ENCODE results near the gene MDN1. TPM values are rescaled to one million over a fixed set of nuclear protein-coding genes. Genes with fewer than 3 reads are reported as not detected.

MDN1 gene
- total RNA-seq, 1 experiment from 2014 or later: 53.6 TPM

GRCh38 chr6:89758830-89759229, 60.8 kb downstream of the MDN1 start:
- ChIA-PET CTCF (no interaction called here), POLR2A (no interaction called here), RAD21 (ENCODE audit: low non-redundant PET in 1 of 2, low total read pairs in 2 of 2, uncharacterized antibody in 2 of 2, unreplicated experiment in 2 of 2) (no interaction called here)
- BruUV-seq (replicated peaks): no TSS peak
- Histone ChIP-seq H3K9ac (ENCODE audit: low read length) (no peak overlapping the region), H2AFZ (ENCODE audit: low read depth, low read length, poor library complexity, severe bottlenecking) (no peak overlapping the region), H4K20me1 (ENCODE audit: insufficient read depth) (peaks cover 3% of the 10 kb centered on the region; the same call in 1 of the 2 replicates), H3K27me3 (ENCODE audit: insufficient read depth, low read length) (no peaks in the 10 kb centered on the region), H3K79me2 (ENCODE audit: insufficient read depth, low read length) (peaks cover 9% of the 10 kb centered on the region), H3K9me3 (ENCODE audit: control insufficient read depth in 1 of 2, insufficient read depth in 1 of 2, low read depth in 1 of 2, low read length in 2 of 2) (no peaks in the 10 kb centered on the region), H3K9me2 (ENCODE audit: insufficient read depth) (no peaks in the 10 kb centered on the region), H3K27ac (ENCODE audit: low read depth, low read length) (no peak overlapping the region), H3K4me2 (ENCODE audit: low read length) (no peak overlapping the region), H3K4me3 (replicated peaks in 1 of 2; ENCODE audit: low read depth in 1 of 2, low read length in 2 of 2) (no peak overlapping the region), H3K36me3 (ENCODE audit: control insufficient read depth in 1 of 2, insufficient read depth in 2 of 2, low read length in 2 of 2) (peaks cover 27 to 37% of the 10 kb centered on the region in 2 experiments), H3K4me1 (ENCODE audit: control insufficient read depth in 1 of 2, insufficient read depth in 2 of 2, low read length in 2 of 2) (no peaks in the 10 kb centered on the region)
- ATAC-seq (no peak), DNase-seq (ENCODE audit: low read depth, low spot score) (no peak)
- no peak for TF ChIP-seq ELF1 (IDR thresholded peaks at IDR 0.05; ENCODE audit: borderline replicate concordance, low read depth)
- TF ChIP-seq POLR2A (IDR thresholded peaks at IDR 0.05; ENCODE audit: borderline replicate concordance, extremely low read depth, insufficient read depth, insufficient read length): no peak
- TF ChIP-seq ZBTB33 (IDR thresholded peaks at IDR 0.05; ENCODE audit: extremely low read depth, insufficient replicate concordance, low read length): no peak
- no peak for TF ChIP-seq EGR1 (IDR thresholded peaks at IDR 0.05; ENCODE audit: low read depth)
- intact Hi-C loops (cut with micrococcal nuclease): no loop called here

GRCh38 chr6:89750338-89750737, 69.3 kb downstream of the MDN1 start:
- Histone ChIP-seq H3K4me2 (ENCODE audit: low read length) (no peak overlapping the region), H3K9me3 (ENCODE audit: control insufficient read depth in 1 of 2, insufficient read depth in 1 of 2, low read depth in 1 of 2, low read length in 2 of 2) (no peaks in the 10 kb centered on the region), H3K4me1 (ENCODE audit: control insufficient read depth in 1 of 2, insufficient read depth in 2 of 2, low read length in 2 of 2) (no peaks in the 10 kb centered on the region), H3K27ac (ENCODE audit: low read depth, low read length) (no peak overlapping the region), H3K4me3 (replicated peaks in 1 of 2; ENCODE audit: low read depth in 1 of 2, low read length in 2 of 2) (no peak overlapping the region), H3K79me2 (ENCODE audit: insufficient read depth, low read length) (peaks cover 11% of the 10 kb centered on the region; the same call in 1 of the 2 replicates), H3K9me2 (ENCODE audit: insufficient read depth) (no peaks in the 10 kb centered on the region), H3K9ac (ENCODE audit: low read length) (no peak overlapping the region), H4K20me1 (ENCODE audit: insufficient read depth) (no peaks in the 10 kb centered on the region), H2AFZ (ENCODE audit: low read depth, low read length, poor library complexity, severe bottlenecking) (no peak overlapping the region), H3K36me3 (ENCODE audit: control insufficient read depth in 1 of 2, insufficient read depth in 2 of 2, low read length in 2 of 2) (peaks cover 43 to 65% of the 10 kb centered on the region in 2 experiments), H3K27me3 (ENCODE audit: insufficient read depth, low read length) (no peaks in the 10 kb centered on the region)
- intact Hi-C loops (cut with micrococcal nuclease): no loop called here
- TF ChIP-seq ZFX (IDR thresholded peaks at IDR 0.05) (no peak), MAX (IDR thresholded peaks at IDR 0.05) (no peak), CTCF (IDR thresholded peaks at IDR 0.05 in 2 of 3, conservative IDR thresholded peaks at IDR 0.05 in 1 of 3; ENCODE audit: borderline replicate concordance in 1 of 3, insufficient read depth in 1 of 3, low read depth in 2 of 3, low read length in 2 of 3) (no peak), SP1 (IDR thresholded peaks at IDR 0.05; ENCODE audit: low read depth) (no peak), SIN3A (IDR thresholded peaks at IDR 0.05; ENCODE audit: low read depth) (no peak), YY1 (IDR thresholded peaks at IDR 0.05; ENCODE audit: extremely low read depth, insufficient replicate concordance, low read depth, low read length) (no peak), TCF7L2 (IDR thresholded peaks at IDR 0.05; ENCODE audit: borderline replicate concordance, extremely low read depth, insufficient read depth, insufficient read length) (no peak), POLR2A (IDR thresholded peaks at IDR 0.05; ENCODE audit: borderline replicate concordance, extremely low read depth, insufficient read depth, insufficient read length) (no peak), FOSL1 (IDR thresholded peaks at IDR 0.05; ENCODE audit: low read depth) (no peak), ZNF274 (IDR thresholded peaks at IDR 0.05; ENCODE audit: low read depth, low read length) (no peak), ATF3 (IDR thresholded peaks at IDR 0.05) (no peak)
- ATAC-seq (no peak), DNase-seq (ENCODE audit: low read depth, low spot score) (no peak)
- BruUV-seq (replicated peaks): no TSS peak
- POLR2A ChIA-PET: no interaction called here
- CTCF ChIA-PET: no interaction called here
- RAD21 ChIA-PET (ENCODE audit: low non-redundant PET in 1 of 2, low total read pairs in 2 of 2, uncharacterized antibody in 2 of 2, unreplicated experiment in 2 of 2): no interaction called here
